Activated CD4-positive, alpha-beta T cell treated with anti-CD3 and anti-CD28 coated beads, Interleukin-2, Interleukin-6, amounts not matched to agents 100 ng/mL and 50 ng/mL, durations not matched to agents 16 hours and 8 hours (primary cell): Measurements from ENCODE around the gene NPHP1.
"Not testable (repeated sequence)": the region's sequence is repeated elsewhere in the genome, so short reads cannot be mapped to it uniquely, and the experiment has no call there.

Experiments
- DNase-seq: peaks from one replicate; pipeline ENCODE4 v3.0.0-alpha.2; 2020

NPHP1 gene

GRCh38 chr2:110124939-110125691, 79.7 kb downstream of the NPHP1 start:
- DNase-seq: no peak

GRCh38 chr2:110124038-110124825, 80.6 kb downstream of the NPHP1 start:
- DNase-seq: no peak

GRCh38 chr2:110121592-110121991, 83.2 kb downstream of the NPHP1 start:
- no peak for DNase-seq

GRCh38 chr2:110121052-110121334, 83.8 kb downstream of the NPHP1 start:
- no peak for DNase-seq

- DNase-seq: no peak
Measured at GRCh38 chr2:110120171-110121051, 84.4 kb downstream of the NPHP1 start.

- DNase-seq: no peak
Measured at GRCh38 chr2:110116033-110116710, 88.6 kb downstream of the NPHP1 start.

- no peak for DNase-seq
Measured at GRCh38 chr2:110115291-110116032, 89.4 kb downstream of the NPHP1 start, which contains the start of gene MALL. Gene MALL (minus strand): TSS chr2:110115822. CDS start chr2:110115792, 30 bp downstream.

- DNase-seq: no peak
Measured at GRCh38 chr2:110114831-110115255, 90.0 kb downstream of the NPHP1 start.

GRCh38 chr2:110113961-110114591, 90.7 kb downstream of the NPHP1 start:
- no peak for DNase-seq

GRCh38 chr2:110108291-110108690, 96.5 kb downstream of the NPHP1 start:
- DNase-seq: not testable (repeated sequence)

GRCh38 chr2:110107092-110108079, 97.4 kb downstream of the NPHP1 start:
- no peak for DNase-seq

GRCh38 chr2:110106642-110107041, 98.2 kb downstream of the NPHP1 start:
- no peak for DNase-seq

GRCh38 chr2:110105608-110106467, 99.0 kb downstream of the NPHP1 start:
- no peak for DNase-seq

- DNase-seq: no peak
Measured at GRCh38 chr2:110105183-110105582, 99.6 kb downstream of the NPHP1 start.

GRCh38 chr2:110104025-110104771, 100.6 kb downstream of the NPHP1 start:
- DNase-seq: no peak

- no peak for DNase-seq
Measured at GRCh38 chr2:110103061-110103961, 101.5 kb downstream of the NPHP1 start.
